ENCODE data around the gene DNAH7. TPM values are rescaled to one million over a fixed set of nuclear protein-coding genes. Genes with fewer than 3 reads are reported as not detected.

Gene DNAH7
- total and polyA plus RNA-seq, 2 of the 13 experiments (the other 11 are each of a cell fraction or from before 2014, with no cell fraction given) = 0.09 TPM; not detected in 1

GRCh38 chr2:196074631-196075030 lies 6.0 kb upstream of the DNAH7 start:
- intact Hi-C loops (cut with micrococcal nuclease; ENCODE audit: unreplicated experiment) (no loop called here), in situ Hi-C loops (cut with HindIII; ENCODE audit: extremely low pct_ligation_motif_present, low pct_unique_long_range_greater_than_20kb) (no loop called here)
- Histone ChIP-seq H3K79me2 (ENCODE audit: insufficient read depth, low read length) (no peaks in the 10 kb centered on the region), H3K9me3 (ENCODE audit: low read length) (no peaks in the 10 kb centered on the region), H3K4me1 (ENCODE audit: insufficient read depth, low read length) (peaks cover 19% of the 10 kb centered on the region), H2AFZ (ENCODE audit: low read length) (no peak overlapping the region), H3K4me3 (replicated peaks in 1 of 3; ENCODE audit: insufficient read depth in 1 of 3, low read depth in 2 of 3, low read length in 3 of 3) (no peak overlapping the region), H3K36me3 (replicated peaks in 1 of 2; ENCODE audit: control insufficient read depth in 1 of 2, insufficient read depth in 2 of 2, low read length in 2 of 2) (no peaks in the 10 kb centered on the region), H3K9ac (ENCODE audit: insufficient read depth, low read depth, low read length) (no peak overlapping the region), H3K4me2 (ENCODE audit: low read depth, low read length) (no peak overlapping the region), H4K20me1 (ENCODE audit: insufficient read depth, low read length) (no peaks in the 10 kb centered on the region), H3K27ac (ENCODE audit: extremely low read length, insufficient read depth, low read length) (no peak overlapping the region), H3K27me3 (ENCODE audit: control insufficient read depth in 1 of 2, insufficient read depth in 2 of 2, low read length in 2 of 2) (no peaks in the 10 kb centered on the region)
- no peak for TF ChIP-seq ZZZ3 (CRISPR knock-in tag; IDR thresholded peaks at IDR 0.05; ENCODE audit: borderline replicate concordance)
- no peak for TF ChIP-seq ZSCAN21 (CRISPR knock-in tag; IDR thresholded peaks at IDR 0.05; ENCODE audit: borderline replicate concordance)
- TF ChIP-seq TMF1 (CRISPR knock-in tag; IDR thresholded peaks at IDR 0.05; ENCODE audit: low read depth) = no peak
- no peak for TF ChIP-seq FOXP1 (IDR thresholded peaks at IDR 0.05)
- no peak for TF ChIP-seq FOXP1 (CRISPR knock-in tag; IDR thresholded peaks at IDR 0.05)
- TF ChIP-seq KAT7 (CRISPR knock-in tag; IDR thresholded peaks at IDR 0.05; ENCODE audit: borderline replicate concordance) = no peak
- TF ChIP-seq RBAK (CRISPR knock-in tag; IDR thresholded peaks at IDR 0.05) = no peak
- no peak for TF ChIP-seq MED13 (CRISPR knock-in tag; IDR thresholded peaks at IDR 0.05)
- no peak for TF ChIP-seq TAF15 (IDR thresholded peaks at IDR 0.05; ENCODE audit: low read depth, low read length, poor library complexity, severe bottlenecking)
- TF ChIP-seq ZFP1 (CRISPR knock-in tag; IDR thresholded peaks at IDR 0.05) = no peak
- TF ChIP-seq FOXA3 (CRISPR knock-in tag; IDR thresholded peaks at IDR 0.05) = no peak
- no peak for TF ChIP-seq ZBTB44 (CRISPR knock-in tag; IDR thresholded peaks at IDR 0.05)
- TF ChIP-seq ARHGAP35 (CRISPR knock-in tag; IDR thresholded peaks at IDR 0.05; ENCODE audit: borderline replicate concordance) = no peak
- TF ChIP-seq ZNF20 (CRISPR knock-in tag; IDR thresholded peaks at IDR 0.05) = no peak
- TF ChIP-seq, protein P1, sequence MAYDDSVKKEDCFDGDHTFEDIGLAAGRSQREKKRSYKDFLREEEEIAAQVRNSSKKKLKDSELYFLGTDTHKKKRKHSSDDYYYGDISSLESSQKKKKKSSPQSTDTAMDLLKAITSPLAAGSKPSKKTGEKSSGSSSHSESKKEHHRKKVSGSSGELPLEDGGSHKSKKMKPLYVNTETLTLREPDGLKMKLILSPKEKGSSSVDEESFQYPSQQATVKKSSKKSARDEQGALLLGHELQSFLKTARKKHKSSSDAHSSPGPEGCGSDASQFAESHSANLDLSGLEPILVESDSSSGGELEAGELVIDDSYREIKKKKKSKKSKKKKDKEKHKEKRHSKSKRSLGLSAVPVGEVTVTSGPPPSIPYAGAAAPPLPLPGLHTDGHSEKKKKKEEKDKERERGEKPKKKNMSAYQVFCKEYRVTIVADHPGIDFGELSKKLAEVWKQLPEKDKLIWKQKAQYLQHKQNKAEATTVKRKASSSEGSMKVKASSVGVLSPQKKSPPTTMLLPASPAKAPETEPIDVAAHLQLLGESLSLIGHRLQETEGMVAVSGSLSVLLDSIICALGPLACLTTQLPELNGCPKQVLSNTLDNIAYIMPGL (CRISPR knock-in tag; IDR thresholded peaks at IDR 0.05; ENCODE audit: borderline replicate concordance in 1 of 2, low read depth in 1 of 2) = no peak
- no peak for TF ChIP-seq YEATS4 (CRISPR knock-in tag; IDR thresholded peaks at IDR 0.05; ENCODE audit: borderline replicate concordance)
- ATAC-seq (no peak), DNase-seq (ENCODE audit: low spot score) (no peak), FAIRE-seq (no peak)
- ChIA-PET CTCF (ENCODE audit: low intra/inter-chr PET ratio, low total read pairs) (no interaction called here), POLR2A (no interaction called here)
- BruUV-seq (replicated peaks) = no TSS peak

Measured in HepG2 (cell line).